ENCODE data around the gene CTXN2. TPM values are rescaled to one million over a fixed set of nuclear protein-coding genes. Genes with fewer than 3 reads are reported as not detected.

CTXN2 gene
- total and polyA plus RNA-seq, 2 experiments from 2014 or later: 0.10 TPM; not detected in 1

GRCh38 chr15:48178648-48178931, 12.9 kb upstream of the CTXN2 start:
- Histone ChIP-seq H3K4me2 (peak overlapping the region; percentile 75), H3K27me3 (ENCODE audit: insufficient read depth) (no peaks in the 10 kb centered on the region), H3K36me3 (ENCODE audit: insufficient read depth) (no peaks in the 10 kb centered on the region), H3F3A (replicated peaks; ENCODE audit: low read depth) (no peaks in the 10 kb centered on the region), H3K9me2 (ENCODE audit: insufficient read depth) (no peaks in the 10 kb centered on the region), H3K27ac (ENCODE audit: low read depth) (peak overlapping the region; percentile 18; the same call in 1 of the 2 replicates), H4K20me1 (replicated peaks; ENCODE audit: insufficient read depth) (0 out of 2 replicates have a peak, but pooled peaks cover 6% of the 10 kb centered on the region), H3K4me3 (peak overlapping the region; percentile 63), H3K79me2 (replicated peaks; ENCODE audit: insufficient read depth) (peaks cover 39% of the 10 kb centered on the region), H3K4me1 (ENCODE audit: insufficient read depth) (peaks cover 24% of the 10 kb centered on the region), H2AFZ (no peak overlapping the region)
- DNase-seq (ENCODE audit: low spot score) (no peak), ATAC-seq (no peak)
- Mint-ChIP-seq H3K4me1 (peaks cover 44% of the 10 kb centered on the region), H3K27ac (peak overlapping the region; percentile 81; the same call in 1 of the 2 replicates), H3K4me3 (peak overlapping the region; percentile 92), H3K9me3 (no peaks in the 10 kb centered on the region), H3K36me3 (ENCODE audit: low read depth) (no peaks in the 10 kb centered on the region), H3K27me3 (ENCODE audit: insufficient read depth, low read depth, poor library complexity) (peaks cover 2% of the 10 kb centered on the region)
- TF ChIP-seq ETS1 (IDR thresholded peaks at IDR 0.05) (no peak), STAT1 (IDR thresholded peaks at IDR 0.05; ENCODE audit: unreplicated experiment) (no peak), REST (IDR thresholded peaks at IDR 0.05; ENCODE audit: unreplicated experiment) (no peak), EZH2phosphoT487 (IDR thresholded peaks at IDR 0.05; ENCODE audit: unreplicated experiment) (no peak), ZNF331 (CRISPR knock-in tag; IDR thresholded peaks at IDR 0.05; ENCODE audit: low read depth) (no peak), POLR2AphosphoS5 (IDR thresholded peaks at IDR 0.05; ENCODE audit: low read depth) (no peak), ZNF114 (CRISPR knock-in tag; IDR thresholded peaks at IDR 0.05) (no peak), CTCF (conservative IDR thresholded peaks at IDR 0.05; ENCODE audit: low read depth in 2 of 2) (no peak), EZH2 (IDR thresholded peaks at IDR 0.05; ENCODE audit: low read depth, unreplicated experiment) (no peak), NANOG (IDR thresholded peaks at IDR 0.05; ENCODE audit: borderline replicate concordance) (no peak), CREB1 (CRISPR knock-in tag; IDR thresholded peaks at IDR 0.05; ENCODE audit: low read depth) (no peak), JUNB (IDR thresholded peaks at IDR 0.05; ENCODE audit: unreplicated experiment) (no peak), ZNF462 (CRISPR knock-in tag; IDR thresholded peaks at IDR 0.05) (no peak)

Measured in GM23338 (cell line).